Measurements from ENCODE around the gene SEC61A2. TPM values are rescaled to one million over a fixed set of nuclear protein-coding genes. Genes with fewer than 3 reads are reported as not detected.

The SEC61A2 gene
- polyA plus RNA-seq, 1 donor = 10.1 TPM

DNA sequence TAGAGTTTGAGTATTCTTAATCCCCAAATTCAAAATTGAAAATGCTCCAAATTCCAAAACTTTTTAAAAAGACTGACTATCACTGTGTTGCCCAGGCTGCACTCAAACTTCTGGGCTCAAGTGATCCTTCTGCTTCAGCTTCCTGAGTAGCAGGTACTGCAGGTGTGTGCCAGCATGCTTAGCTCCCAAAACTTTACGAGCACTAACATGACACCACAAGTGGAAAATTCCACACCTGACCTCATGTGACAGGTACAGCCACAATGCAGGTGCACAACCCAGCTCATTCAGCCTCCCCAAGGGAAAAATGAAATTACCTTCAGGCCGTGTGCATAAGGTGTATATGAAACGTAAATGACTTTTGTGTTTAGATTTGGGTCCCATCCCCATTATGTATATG lies 83.0 kb downstream of the SEC61A2 start:
- Histone ChIP-seq H3K27me3 (ENCODE audit: control insufficient read depth, insufficient read depth, low read length) (no peaks in the 10 kb centered on the region), H3K4me1 (ENCODE audit: control insufficient read depth, insufficient read depth, low read length) (no peaks in the 10 kb centered on the region), H3K4me3 (ENCODE audit: low read length) (no peak overlapping the region), H3K9me3 (ENCODE audit: control insufficient read depth, low read depth, low read length) (no peaks in the 10 kb centered on the region), H3K36me3 (ENCODE audit: control insufficient read depth, insufficient read depth, low read length) (peaks cover 51% of the 10 kb centered on the region), H3K27ac (ENCODE audit: low read length) (no peak overlapping the region)
- WGBS (ENCODE audit: insufficient coverage, low lambda C conversion rate) = no CpG with 5 or more reads among the region's 3 CpGs
- no peak for DNase-seq

DNA sequence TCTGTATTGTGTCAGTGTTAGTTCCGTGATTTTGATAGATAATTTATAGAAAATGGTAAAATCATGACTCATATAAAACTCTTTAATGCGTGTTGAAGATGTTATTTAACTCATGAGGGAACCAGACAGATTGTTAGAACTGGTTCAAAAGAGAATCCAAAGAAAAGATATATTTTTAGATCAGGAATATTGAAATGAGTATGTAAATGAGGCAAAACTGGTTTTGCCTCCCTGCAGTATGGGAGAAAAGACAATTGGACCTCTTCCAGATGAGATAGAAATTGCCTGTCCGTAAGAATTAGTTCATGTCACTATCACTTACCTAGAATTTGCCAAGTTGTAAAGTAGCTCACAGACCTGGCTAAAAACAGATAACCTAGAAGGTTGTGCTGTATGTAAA lies 84.1 kb downstream of the SEC61A2 start:
- Histone ChIP-seq H3K4me1 (ENCODE audit: control insufficient read depth, insufficient read depth, low read length) (no peaks in the 10 kb centered on the region), H3K9me3 (ENCODE audit: control insufficient read depth, low read depth, low read length) (no peaks in the 10 kb centered on the region), H3K27ac (ENCODE audit: low read length) (no peak overlapping the region), H3K27me3 (ENCODE audit: control insufficient read depth, insufficient read depth, low read length) (no peaks in the 10 kb centered on the region), H3K36me3 (ENCODE audit: control insufficient read depth, insufficient read depth, low read length) (peaks cover 48% of the 10 kb centered on the region), H3K4me3 (ENCODE audit: low read length) (no peak overlapping the region)
- 90% methylated on average over 2 of the region's 3 CpGs for WGBS (ENCODE audit: insufficient coverage, low lambda C conversion rate)
- no peak for DNase-seq

GRCh38 chr10:12214093-12214492 lies 84.6 kb downstream of the SEC61A2 start:
- no peak overlapping the region for H3K27ac ChIP-seq (ENCODE audit: low read length)
- no CpG with 5 or more reads among the region's 4 CpGs for WGBS (ENCODE audit: insufficient coverage, low lambda C conversion rate)
- H3K36me3 ChIP-seq (ENCODE audit: control insufficient read depth, insufficient read depth, low read length) = peaks cover 51% of the 10 kb centered on the region
- no peak overlapping the region for H3K4me3 ChIP-seq (ENCODE audit: low read length)
- H3K27me3 ChIP-seq (ENCODE audit: control insufficient read depth, insufficient read depth, low read length) = no peaks in the 10 kb centered on the region
- H3K4me1 ChIP-seq (ENCODE audit: control insufficient read depth, insufficient read depth, low read length) = no peaks in the 10 kb centered on the region
- H3K9me3 ChIP-seq (ENCODE audit: control insufficient read depth, low read depth, low read length) = no peaks in the 10 kb centered on the region
- peak in 1 of 2 donors; percentile 33 for DNase-seq

GRCh38 chr10:12214763-12215218 lies 85.3 kb downstream of the SEC61A2 start:
- Histone ChIP-seq H3K4me1 (ENCODE audit: control insufficient read depth, insufficient read depth, low read length) (no peaks in the 10 kb centered on the region), H3K36me3 (ENCODE audit: control insufficient read depth, insufficient read depth, low read length) (peaks cover 49% of the 10 kb centered on the region), H3K9me3 (ENCODE audit: control insufficient read depth, low read depth, low read length) (no peaks in the 10 kb centered on the region), H3K27ac (ENCODE audit: low read length) (no peak overlapping the region), H3K4me3 (ENCODE audit: low read length) (no peak overlapping the region), H3K27me3 (ENCODE audit: control insufficient read depth, insufficient read depth, low read length) (no peaks in the 10 kb centered on the region)
- 60% methylated on average over 5 of the region's 6 CpGs for WGBS (ENCODE audit: insufficient coverage, low lambda C conversion rate)
- DNase-seq = peak in 1 of 2 donors; percentile 29

Other genes with a start within 250 kb of the SEC61A2 start
- gene UPF2, start 86.9 kb upstream of the SEC61A2 start, polyA plus RNA-seq = 20.9 TPM
- gene DHTKD1, start 60.7 kb upstream of the SEC61A2 start, polyA plus RNA-seq = 12.2 TPM
- 45.9 TPM for gene NUDT5, start 66.2 kb downstream of the SEC61A2 start, polyA plus RNA-seq
- 52.3 TPM for gene CDC123, start 66.5 kb downstream of the SEC61A2 start, polyA plus RNA-seq
- 8.4 TPM for gene CAMK1D, start 219.9 kb downstream of the SEC61A2 start, polyA plus RNA-seq